ENCODE results near the gene SGCD. TPM values are rescaled to one million over a fixed set of nuclear protein-coding genes. Genes with fewer than 3 reads are reported as not detected.

Gene SGCD
- total RNA-seq, 1 donor from 2014 or later: 104 TPM

DNA sequence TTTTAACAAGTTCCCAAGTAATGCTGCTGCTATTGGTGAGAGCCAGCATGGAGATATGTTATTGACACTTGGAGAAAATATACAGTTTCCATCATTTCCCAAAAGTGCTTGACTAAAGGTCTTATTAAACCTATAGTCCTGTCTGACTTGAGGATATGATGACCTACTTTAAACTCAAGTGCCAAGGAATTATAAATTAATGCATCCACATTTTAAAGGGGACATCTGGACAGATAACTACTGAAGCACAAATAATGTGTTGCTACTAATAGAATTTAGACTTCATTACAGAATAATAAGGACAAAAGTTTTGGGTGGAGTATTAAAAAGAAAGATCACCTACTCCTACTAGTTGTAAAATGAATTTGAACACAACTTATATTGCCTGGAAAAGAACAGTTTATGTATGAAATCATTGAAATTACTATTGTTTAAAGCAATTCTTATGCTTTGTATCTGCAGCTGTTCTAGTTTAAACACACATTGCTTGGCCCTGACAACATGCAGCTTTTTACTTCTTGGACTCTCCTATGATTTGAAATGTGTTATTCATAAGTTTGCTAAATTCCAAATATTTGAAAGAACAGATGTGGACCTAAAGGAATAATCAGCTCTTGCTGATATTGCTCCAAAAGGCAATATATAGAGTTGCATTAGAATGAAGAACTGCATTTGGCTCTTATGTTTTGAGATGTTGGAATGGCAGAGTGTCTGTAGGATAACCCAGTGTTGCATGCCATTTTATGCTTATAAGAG, 73.4 kb downstream of the SGCD start:
- DNase-seq (ENCODE audit: low read depth): no peak

DNA sequence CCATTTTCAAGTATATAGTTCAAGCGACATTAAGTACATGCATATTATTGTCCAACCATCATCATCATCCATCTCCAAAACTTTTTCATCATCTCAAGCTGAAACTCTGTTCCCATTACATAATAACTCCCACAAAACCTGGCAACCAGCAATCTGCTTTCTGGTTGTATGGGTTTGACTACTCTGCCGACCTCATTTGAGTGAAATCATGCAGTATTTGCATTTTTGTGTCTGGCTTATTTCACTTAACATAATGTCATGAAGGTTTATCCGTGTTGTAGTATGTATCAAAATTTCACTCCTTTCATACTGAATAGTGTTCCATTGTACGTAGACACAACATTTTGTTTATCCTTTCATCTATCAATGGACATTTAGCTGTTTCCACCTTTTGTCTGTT, 74.8 kb downstream of the SGCD start:
- DNase-seq (ENCODE audit: low read depth): no peak

DNA sequence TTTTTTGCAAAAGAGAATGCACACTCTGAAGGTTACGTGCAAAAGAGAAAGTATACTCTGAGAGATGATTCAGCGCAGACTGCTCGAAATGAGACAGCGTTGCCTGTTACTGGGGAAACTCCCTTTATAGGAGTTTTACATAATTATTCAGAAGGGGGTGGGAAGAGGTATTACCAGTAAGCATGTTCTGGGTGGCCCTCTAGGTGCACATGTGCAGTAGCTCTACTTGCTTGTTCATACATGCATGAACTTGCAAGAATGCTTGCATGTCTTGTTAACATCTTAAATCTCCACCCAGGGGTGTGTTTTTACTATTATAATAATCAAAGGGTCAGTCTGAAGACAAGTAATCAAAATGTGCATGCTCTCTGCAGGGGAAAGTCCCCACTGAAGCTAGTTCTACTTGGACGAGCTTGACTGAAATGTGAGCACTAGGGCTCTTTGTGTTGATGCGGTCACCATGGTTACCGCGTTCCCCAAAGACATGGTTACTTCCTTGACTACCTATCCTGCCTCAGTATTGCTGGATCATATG, 75.5 kb downstream of the SGCD start:
- DNase-seq (ENCODE audit: low read depth): no peak

DNA sequence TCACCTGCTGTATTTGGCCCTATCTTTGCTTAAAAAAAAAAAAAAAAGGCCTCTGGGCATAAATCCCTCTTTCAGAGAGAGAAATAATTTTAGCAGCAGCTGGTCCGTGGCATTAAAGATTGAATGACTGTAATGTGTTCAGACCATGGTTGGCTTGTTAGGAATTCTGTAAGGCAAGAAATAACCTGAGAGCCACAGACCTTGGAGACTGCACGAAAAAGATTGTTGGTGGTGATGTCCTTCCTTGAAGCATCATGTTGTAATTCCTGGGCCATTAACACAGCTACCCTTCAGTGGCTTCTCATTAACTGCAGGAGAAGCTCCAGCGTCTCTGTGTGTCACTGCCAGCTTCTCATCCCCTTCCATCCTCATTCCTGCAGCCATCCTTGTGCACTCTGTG, 79.0 kb downstream of the SGCD start:
- DNase-seq (ENCODE audit: low read depth): peak; percentile 64

DNA sequence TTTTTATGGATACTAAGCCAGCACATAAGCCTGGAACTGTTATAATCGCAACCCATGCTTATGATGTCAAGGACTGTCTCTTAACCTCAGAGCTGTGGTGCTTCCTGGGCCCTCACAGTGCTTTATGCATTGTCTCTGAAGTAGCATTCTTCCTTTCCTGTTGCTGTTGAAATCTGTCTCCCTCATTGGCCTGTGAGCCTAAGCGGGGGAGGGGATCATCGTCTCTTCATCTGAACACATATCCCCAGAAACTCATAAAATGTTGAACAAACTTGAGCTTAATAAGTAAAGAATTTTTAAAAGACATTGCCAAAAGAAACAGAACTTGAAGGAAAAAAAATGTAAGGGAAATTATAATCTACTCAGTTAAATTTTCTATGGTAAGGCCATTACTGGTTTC, 80.3 kb downstream of the SGCD start:
- no peak for DNase-seq (ENCODE audit: low read depth)

DNA sequence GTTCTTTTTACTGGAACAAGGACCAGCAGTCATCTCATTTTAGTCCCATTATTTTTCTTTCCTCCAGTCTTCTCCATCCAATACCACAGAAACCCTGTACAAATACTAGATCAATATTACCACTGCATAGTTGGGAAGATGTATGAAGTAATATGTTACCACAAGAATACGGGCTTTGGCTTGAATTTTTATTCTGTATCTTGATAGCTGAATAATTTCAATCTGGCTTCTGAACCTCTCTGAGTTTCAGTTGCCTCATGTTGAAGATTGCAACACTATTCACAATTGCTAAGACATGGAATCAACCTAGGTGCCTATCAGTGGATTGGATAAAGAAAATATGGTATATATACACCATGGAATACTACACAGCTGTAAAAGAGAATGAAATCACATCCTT, 82.9 kb downstream of the SGCD start:
- no peak for DNase-seq (ENCODE audit: low read depth)

DNA sequence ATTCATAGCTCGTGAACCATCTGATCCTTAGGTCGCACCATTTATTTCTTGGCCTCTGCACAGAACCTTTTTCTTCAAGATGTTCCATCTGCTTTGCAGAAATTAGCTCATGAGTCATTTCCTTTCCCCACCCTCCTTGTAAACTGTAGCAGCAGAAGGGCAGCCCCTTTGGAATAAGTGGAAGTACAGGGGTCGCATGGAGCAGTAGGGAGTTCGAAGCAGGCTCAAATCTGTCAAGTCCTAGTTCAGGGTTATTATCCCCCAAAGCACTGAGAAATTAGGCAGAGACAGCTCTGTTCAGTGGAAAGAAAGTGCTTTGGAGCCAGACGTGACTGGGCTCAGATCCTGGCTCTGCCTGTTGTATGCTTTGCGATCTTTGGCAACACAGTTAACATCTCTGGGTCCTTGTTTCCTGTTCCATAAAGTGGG, 84.2 kb downstream of the SGCD start:
- DNase-seq (ENCODE audit: low read depth): peak; percentile 47

DNA sequence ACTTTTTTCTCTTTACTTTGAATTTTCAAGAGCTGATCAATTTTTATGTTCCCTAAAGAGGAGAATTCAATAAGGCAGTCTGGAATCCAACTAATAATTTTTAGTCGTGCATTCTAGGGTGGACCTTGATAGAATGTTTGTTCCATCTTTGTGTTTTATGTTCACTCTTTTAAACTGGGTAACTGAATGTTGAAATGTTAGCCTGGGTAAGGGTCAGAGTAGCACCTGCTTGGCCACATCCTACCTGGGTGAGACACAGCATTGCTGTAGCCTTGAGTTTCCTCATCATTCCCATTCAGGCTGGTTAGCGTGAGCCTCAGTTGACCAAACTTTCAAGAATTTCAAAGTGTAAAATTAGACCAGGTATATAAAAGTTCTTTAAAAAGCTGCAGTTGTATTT, 85.0 kb downstream of the SGCD start:
- no peak for DNase-seq (ENCODE audit: low read depth)

DNA sequence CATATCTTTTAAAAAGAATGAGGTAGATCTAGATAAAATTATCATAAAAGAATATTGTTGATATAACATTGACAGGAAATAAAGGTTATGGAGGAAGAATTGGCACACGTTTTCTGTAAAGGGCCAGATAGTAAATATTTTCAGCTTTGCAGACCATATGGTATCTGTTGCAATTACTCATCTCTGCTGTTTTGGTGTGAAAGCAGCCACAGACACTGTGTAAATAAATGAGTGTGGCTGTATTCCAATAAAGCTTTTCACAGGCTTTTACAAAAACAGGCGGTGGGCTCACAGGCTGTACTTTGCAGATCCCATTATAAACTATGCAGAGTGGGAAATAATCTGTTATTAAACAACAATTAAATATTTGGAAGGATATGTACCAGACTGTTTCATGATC, 87.4 kb downstream of the SGCD start:
- DNase-seq (ENCODE audit: low read depth): peak; percentile 28

DNA sequence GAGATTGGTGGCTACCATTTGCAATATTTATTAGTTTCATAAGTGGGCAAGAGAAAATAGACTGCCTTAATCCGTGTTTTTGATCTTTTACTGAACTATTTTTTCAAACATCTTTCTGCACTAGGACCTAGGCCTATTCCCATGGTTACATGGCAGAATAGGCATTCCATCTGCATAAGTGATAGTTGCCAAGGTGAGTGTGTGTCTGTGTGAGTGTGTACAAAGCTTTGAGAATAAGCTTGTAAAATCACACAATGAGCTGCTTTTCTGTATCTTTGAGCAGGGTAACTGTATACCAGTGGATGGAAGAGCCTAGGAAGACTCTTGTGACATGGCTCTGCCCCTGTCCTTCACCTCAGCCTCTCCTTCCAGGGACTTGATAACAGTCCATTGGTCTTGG, 92.7 kb downstream of the SGCD start:
- no peak for DNase-seq (ENCODE audit: low read depth)

DNA sequence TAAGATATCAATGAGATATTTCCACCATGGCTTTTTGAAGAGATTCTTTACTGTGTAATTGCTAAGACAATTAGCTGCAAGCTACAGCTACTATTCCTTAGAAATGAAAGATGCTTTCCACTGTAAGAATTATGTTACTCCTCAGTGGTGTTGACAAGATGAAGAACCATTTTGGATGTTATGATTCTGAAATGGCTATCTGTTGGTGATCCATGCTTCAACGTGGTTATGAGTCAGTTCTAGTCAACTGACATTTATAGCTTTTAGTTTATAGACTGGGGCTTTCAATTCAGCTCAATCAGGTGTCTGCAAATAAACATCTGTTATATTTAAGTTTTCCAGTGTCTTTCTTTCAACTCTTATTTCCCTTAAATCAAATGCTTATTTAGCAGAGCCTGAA, 93.7 kb downstream of the SGCD start:
- no peak for DNase-seq (ENCODE audit: low read depth)

DNA sequence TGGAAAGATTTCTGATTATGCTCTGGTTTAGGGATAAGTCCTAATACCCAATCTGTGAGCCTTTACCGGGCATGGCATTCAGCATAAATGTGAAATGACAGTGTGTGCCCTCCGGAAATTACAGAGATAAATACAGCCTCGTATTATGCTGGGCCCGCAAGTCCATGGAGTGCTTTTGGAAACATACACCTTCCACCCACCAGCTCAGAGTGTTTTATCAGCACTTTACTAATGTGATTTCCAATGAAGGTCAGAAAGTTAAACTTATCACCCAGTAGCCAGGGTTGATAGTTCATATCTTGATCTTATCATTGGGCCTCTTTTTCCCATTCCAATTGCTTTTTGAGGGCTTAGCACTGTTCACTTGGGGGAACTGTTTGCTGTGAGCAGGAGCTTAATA, 94.8 kb downstream of the SGCD start:
- DNase-seq (ENCODE audit: low read depth): no peak

DNA sequence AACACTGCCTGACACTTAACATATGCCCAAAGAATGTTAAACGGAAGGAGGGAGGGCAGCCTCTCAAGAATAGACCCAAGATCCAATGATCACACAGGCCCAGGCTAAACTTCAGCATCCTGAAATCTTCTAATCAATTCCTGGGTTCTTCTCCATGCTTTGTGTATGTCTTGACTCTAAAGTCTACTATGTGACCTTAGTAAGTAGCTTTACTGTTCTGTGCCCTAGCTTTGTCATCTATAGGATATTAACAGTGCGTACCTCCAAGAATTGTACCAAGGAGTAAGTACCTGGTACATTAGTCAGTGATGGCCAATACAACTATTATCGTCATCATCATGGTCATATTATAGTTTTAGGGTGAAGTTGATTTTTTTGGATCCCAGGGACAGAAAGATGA, 96.6 kb downstream of the SGCD start:
- no peak for DNase-seq (ENCODE audit: low read depth)

DNA sequence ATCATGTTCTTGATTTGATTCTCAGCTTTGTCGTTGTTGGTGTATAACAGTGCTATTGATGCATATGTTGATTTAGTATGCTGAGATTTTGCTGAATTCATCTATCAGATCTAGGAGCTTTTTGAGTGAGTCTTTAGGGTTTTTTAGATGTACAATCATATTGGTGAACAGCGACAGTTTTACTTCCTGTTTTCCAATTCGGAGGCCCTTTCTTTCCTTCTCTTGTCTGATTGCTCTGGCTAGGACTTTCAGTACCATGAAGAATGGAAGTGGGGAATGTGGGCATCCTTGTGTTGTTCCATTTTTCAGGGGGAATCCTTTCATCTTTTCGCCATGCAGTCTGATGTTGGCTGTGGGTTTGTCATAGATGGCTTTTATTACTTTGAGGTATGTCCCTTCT, 100.4 kb downstream of the SGCD start:
- no peak for DNase-seq (ENCODE audit: low read depth)

DNA sequence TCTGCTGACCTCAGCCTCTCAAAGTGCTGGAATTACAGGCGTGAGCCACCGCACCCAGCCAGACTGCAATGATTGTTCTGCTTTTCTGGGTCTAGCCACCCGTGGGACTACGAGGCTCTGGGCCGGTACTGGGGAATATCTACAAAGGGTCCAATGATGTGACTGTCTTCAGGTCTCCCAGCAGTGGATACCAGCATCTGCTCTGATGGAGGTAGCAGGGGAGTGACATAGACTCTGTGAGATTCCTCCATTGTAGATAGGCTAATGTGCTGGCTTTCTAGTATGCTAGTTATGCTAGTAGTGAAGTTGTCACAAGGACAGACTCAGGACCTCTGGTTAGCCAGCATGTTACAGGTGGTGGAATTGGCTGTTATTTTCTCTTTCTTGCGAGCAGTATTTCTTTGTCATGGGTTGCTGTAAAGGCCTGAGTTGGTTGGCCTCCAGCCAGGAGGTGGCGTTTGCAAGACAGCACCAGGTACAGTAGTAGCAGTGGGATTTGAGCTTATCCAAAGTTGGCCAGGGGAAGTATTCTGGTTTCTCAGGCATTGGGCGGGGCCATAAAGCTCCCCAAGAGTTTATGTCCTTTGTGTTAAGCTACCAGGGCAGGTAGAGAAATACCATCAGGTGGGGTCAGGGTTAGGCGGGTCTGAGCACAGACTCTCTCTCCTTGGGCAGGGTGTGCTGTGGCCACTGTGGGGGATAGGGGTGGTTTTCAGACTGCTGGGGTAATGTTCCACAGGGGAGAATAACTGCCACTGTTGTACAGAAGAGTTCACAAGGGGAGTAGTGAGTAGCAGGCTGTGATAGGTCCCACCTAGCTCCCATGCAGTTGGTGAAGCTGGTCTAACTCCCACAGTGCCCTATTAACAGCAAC, 105.2 kb downstream of the SGCD start:
- DNase-seq (ENCODE audit: low read depth): no peak

DNA sequence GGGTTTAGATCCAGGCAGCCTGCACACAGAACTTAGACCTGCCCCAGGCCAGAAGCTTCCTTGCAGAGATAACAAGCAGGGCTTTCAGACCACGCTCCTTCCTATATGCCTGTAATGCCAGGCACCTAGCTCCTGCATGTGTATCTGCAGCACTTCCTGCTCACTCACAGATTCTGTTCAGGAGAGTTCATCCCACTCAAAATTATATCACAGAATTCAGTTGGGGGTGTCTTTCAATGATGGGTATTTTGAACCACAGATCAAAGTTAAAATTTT, 105.8 kb downstream of the SGCD start:
- no peak for DNase-seq (ENCODE audit: low read depth)

DNA sequence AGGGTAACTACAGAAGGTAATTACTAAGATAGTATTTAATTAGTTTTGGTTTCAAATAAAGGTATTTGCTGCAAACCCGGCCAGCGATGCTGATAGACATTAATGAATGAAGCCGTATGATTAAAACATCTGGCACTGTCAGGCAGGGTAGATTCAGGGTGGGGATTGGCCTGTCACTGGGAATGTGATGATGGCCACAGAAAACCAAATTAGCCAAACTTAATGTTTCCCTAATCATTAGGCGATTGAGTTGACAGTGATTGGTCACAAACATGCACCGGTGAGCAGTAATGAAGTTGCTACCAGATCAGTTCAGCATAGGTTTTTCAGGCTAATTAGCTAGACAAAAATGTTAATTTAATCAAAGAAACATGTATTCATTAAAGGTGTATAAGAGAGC, 107.5 kb downstream of the SGCD start:
- no peak for DNase-seq (ENCODE audit: low read depth)

DNA sequence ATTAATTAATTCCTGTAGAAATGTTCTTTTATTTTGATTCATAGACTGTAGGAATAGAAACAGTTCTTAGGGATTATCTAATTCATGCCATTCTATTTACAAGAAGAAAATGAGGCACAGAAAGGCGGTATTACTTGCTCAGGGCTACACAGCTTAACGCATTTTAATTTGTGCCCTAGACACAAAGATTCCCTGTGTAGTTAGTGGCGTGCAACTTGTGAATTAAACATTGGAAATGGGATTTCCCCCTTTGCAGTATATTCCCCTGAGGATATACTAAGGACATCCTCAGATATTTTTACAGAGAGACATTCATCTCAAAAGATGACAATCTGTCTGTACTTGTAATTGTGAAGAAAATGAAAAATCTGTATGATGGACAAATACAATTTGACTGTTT, 108.1 kb downstream of the SGCD start:
- no peak for DNase-seq (ENCODE audit: low read depth)

DNA sequence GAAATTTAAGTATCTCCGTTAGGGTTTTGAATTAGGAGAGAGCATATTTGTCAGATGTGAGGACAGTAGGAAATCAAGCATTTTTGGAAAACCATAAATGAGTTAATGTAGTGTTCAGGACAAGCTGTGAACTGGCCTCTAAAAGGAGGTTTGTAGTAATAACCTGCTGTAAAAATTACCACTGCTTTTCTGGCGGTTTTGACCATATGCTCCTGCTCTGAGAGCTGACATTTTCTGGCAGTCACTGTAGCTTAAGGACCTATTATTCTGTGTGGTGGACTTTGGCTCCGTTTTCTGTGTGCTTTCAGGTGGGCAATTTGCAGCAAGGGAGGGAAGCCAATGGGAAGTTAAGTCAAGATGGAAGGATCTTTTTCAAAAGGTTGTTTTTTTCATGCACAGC, 111.1 kb downstream of the SGCD start:
- no peak for DNase-seq (ENCODE audit: low read depth)

DNA sequence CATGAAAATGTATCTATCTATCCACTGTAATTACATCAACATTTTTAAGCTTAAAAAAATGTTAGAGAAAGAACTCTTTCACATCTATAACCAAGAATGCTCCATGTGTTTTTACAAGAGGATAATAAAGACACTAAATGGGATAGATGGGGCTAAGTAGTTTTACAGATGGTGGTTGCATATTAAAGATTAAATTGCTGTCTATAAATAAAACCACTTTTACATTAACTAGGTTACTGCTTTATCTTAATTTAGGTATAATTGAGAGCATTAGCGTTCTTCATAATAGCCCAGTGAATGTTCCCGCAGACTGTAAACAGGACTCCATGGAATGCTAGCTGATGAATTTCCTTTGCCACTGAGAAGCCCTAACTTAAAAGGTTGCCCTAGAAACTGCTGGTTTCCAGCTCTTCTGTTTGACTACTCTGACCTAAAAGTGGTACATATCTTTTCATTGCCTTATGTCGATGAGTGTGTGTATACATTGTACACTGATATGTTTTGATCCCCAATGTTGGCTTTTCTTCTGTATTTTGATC, 117.9 kb downstream of the SGCD start:
- no peak for DNase-seq (ENCODE audit: low read depth)

DNA sequence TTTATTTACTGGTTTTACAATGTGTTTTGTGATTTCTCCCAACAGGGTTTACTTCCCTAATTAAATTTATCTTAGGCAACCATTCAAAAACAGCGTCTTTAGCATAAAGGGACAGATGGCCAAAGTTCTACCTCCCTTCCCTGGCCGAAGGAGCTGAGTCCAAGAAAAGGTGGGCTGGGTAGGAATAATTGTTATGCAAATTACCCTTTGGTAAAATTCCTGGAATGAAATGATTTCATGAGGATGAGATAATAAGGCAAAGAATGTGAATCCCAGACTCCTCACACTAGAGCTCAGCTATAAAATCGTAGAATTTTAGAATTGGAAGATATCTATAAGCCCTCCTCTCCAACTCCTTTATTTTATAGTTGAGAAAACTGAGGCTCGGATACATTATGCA, 119.6 kb downstream of the SGCD start:
- no peak for DNase-seq (ENCODE audit: low read depth)

DNA sequence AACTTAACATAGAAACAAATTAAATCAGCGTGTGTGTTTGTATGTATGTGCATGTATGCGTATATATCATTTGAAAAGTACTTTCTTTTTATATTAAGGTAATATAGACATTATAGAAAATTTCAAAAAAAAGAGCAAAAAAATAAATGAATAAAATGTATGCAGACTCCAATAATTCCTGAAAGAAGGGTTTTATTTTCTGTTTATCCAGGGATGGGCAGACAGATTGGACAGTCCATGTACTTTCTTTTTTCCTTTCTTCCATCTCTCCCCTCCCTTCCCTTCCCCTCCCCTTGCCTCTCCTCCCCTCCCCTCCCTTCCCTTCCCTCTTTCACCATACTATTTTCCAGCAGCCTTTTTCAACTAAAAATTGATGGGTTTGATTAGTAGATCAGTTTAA, 123.8 kb downstream of the SGCD start:
- no peak for DNase-seq (ENCODE audit: low read depth)

DNA sequence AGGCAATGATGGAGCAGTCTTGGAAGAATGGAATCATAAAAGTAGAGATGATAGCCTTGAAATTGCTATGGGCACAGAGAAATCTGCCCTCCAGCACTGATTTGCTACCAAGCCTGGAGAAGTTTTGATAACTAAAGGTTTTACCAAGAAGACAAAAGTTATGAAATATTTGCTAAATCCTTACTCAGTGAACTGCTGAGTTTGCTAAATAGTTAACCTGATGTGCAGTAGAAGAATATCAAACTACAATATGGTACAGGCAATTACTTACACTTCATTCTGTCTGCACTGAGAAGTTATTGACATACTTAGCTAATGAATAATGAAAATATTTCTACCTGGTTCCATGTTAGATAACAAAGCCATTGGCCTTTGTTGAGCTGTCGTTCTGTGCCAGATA, 124.5 kb downstream of the SGCD start:
- no peak for DNase-seq (ENCODE audit: low read depth)
